Mucosa of gallbladder (tissue), 1 donor: ENCODE results near the gene CA5A. TPM values are rescaled to one million over a fixed set of nuclear protein-coding genes. Genes with fewer than 3 reads are reported as not detected.

Experiments used
- DNase-seq: peaks from one replicate; pipeline ENCODE4 v3.0.0-alpha.2; 2020; ENCODE audit warnings: low spot score
- total RNA-seq: library from RNA; stranded (reverse); gene quantifications from one replicate; pipeline ENCODE4 v1.2.1, GENCODE V29; 2021
- donor health status: DM: no; HTN: no; CAD: no.

The CA5A gene
- total RNA-seq, 1 donor from 2014 or later, result 0.14 TPM

GRCh38 chr16:87850009-87851006 is 86.0 kb downstream of the CA5A start:
- no peak for DNase-seq

GRCh38 chr16:87849419-87850008 is 86.8 kb downstream of the CA5A start:
- no peak for DNase-seq

DNA sequence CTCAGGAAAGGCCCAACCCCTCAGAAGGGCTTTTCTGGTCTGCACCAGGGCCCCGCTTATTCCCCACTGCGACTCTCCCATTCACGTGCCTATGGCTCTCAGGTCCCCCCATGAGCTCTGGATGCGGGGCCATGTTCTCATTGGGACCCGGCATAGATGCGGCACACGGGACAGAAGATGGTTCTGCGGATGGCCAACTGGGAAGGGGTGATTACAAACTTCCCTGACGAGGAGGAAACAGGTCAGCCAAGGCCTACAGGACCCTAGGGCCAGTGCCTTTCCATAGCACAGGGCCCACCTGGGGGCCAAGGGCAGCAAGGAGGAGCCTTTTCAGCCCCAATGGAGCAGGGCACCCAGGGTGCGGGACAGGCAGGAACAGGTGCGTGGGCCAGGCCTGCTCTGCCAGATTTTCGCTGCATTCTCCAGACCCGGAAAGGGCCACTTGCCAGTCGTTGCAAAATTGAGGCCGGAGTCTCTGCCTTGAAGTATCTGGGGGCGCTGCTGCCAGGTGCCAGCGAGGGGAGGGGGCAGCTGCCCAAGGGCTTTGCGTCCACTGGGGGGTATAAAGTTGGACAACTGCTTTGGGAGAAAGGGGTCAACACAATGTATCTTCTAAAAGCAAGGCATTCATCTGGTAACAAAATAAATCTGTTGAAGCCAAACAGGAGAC is 87.5 kb downstream of the CA5A start:
- no peak for DNase-seq

- no peak for DNase-seq
Measured at GRCh38 chr16:87847785-87848675, 88.3 kb downstream of the CA5A start.

- DNase-seq, result no peak
Measured at GRCh38 chr16:87847467-87847784, 88.9 kb downstream of the CA5A start.

DNA sequence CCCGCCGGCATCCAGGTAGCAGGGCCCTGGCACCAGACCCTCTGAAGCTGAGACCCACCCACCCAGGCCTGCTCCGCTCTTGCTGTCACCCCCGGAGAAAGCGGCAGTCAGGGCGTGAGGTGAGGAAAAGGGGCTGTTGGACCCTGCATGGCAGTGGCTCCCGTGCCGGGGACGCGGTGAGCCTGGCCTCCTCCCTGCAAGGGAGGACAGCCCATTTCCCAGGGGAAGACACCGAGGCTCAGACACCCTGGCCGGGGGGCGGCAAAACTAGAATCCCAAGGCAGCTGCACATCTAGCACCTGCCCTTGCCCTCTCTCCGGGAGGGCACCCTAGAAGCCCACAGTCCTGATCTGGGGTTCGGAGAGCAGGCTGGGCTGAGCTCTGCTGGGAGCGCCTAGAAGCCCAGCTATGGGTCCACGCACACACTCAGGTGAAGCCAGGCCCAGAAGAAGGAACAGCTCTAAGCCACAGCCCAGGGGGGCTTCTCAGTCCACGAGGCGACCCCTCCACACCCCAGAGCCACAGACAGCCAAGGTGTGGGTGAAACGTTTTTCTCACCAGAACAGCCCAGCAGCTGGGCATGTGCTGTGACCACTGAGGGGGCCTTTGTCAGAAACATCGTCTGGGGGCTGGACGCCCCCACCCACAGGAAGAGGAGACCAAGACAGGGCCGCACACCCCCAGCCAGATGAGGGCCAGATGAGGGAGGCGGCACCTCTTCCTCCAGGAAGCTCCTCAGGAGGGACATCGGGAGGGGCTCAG is 89.4 kb downstream of the CA5A start:
- no peak for DNase-seq

- no peak for DNase-seq
Measured at GRCh38 chr16:87845807-87846619, 90.3 kb downstream of the CA5A start.

DNA sequence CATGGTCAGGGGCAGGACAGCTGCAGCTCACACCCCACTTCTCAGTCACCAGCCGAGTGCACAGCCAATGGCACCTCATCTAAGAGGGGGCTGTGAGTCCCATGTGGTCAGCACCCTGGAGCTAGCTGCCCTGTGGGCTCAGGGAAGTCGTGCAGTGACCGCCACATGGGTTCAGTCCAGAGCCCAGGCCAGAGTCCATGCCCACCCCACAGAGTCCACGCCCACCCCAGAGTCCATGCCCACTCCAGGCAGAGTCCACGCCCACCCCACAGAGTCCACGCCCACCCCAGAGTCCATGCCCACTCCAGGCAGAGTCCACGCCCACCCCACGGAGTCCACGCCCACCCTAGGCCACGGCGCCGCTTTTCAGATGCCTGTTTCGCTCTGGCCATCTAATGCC is 91.1 kb downstream of the CA5A start:
- no peak for DNase-seq

DNA sequence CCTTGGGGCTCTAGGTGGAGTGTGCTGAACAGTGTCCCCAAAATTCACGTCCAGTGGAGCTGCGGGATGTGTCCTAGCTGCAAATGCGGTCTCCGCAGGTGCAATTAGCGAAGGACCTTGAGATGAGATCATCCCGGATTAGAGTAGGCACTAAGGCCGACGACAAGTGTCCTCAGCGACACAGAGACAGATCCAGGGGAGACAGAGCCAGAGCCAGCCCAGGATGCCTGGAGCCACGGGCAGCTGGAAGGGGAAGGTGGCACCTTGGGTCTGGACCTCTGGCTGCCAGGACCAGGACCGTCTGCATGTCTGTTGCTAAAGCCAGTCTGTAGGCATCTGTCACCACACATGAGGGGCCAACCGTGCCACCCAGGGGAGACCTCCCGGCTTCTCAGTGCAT is 91.5 kb downstream of the CA5A start:
- DNase-seq, result no peak

DNA sequence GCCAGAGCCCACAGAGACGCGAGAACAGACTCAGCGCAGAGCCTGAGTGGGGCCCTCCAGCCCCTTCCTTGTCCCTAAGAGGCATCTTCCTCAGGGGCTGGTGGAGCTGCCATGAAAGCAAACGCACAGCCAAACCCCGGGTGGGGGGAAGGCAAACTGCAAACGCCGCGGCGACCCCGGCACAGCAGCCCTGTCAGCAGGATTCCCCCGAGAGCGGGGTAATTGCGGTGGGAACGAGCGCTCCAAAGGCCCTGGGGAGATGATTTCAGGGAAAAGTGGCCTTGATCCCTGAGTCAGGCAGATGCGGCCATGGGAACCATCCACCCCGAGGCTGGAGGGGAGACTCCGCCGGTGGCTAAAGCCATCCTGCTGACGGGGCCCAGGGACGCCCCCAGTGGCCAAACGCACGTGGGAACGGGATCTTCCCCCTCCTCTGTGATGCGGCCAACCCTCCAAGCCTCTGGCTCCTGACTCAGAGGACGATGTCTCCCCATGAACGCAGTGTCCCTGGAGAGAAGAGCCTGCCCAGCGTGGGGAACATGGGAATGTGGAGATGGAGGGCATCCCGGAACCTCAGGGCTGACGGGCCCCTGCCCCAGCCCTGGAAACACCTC is 92.1 kb downstream of the CA5A start:
- DNase-seq, result no peak

- DNase-seq, result no peak
Measured at GRCh38 chr16:87843678-87844105, 92.6 kb downstream of the CA5A start.

GRCh38 chr16:87842209-87842869 is 94.0 kb downstream of the CA5A start:
- DNase-seq, result no peak

DNA sequence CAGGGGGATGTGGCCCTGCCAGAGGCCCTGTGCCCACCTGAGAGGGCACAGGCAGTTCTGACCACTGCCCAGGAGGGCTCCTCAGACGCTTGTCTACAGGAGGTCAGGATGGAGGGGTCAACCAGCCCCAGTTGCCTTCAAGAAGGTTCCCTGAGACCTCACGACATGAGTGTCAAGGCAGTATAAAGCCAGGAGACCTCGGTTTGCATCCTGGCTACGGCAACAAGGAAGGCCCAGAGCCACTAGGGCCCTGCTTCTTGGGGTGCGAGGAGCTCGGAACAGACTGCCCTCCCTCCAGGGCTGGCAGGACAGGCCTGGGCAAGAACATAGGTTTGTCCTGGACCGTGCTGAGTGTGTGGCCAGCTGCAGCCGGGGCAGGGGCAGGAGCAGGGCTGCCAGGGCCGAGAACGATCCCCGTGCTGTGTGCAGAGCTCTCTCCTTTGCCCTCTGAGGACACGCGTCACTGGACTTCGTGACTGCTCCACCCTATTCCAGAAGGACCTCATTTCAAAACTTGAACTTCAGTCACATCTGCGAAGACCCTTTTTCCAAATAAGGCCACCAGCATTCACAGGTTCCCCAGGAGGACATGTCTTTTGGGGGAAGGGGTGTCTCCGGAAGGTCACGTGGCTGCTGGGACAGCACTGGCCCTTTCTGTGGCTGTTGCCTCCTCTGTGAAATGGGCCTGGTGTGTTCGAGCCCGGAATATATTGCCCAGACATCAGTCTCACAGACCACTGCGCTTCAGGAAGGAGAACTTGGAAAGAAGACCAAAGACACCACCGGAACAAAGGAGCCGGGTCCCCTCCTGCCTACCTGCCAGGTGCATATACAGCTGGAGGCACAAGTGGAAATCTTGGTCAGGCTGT is 94.8 kb downstream of the CA5A start:
- no peak for DNase-seq

DNA sequence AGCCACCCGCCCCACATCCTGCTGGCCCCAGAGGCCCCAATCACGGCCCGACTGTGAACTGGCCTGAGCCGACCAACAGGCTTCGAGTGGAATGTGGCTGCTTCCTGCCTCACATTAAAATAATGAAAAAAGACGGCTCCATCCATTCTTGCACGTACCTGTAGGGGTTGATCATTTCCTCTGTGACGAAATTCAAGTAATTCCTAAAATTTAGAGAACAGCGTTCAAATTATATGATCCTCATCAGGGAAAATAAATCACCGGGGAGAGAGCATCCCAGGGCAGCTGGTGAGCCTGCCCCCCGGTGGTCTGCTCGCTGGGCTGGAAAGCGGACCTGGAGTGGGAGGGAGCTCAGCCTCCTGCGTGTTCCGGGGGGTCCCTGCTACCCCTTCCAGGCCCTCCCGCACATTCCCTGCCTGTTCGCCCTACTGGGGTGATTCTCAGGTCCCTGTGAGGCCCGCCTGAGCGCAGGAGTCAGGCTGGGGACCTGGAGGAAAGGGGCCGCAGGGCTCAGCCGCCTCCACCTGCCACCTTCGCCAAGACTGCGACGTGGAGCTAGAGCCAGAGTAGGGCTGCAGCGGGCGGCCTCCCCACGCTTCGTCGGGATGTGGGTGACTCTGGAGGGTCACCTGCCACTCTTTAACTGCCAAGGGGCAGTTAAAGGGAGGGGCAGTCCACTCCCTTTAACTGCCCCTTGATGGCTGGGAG is 95.9 kb downstream of the CA5A start:
- DNase-seq, result no peak

GRCh38 chr16:87839542-87840270 is 96.6 kb downstream of the CA5A start:
- no peak for DNase-seq

DNA sequence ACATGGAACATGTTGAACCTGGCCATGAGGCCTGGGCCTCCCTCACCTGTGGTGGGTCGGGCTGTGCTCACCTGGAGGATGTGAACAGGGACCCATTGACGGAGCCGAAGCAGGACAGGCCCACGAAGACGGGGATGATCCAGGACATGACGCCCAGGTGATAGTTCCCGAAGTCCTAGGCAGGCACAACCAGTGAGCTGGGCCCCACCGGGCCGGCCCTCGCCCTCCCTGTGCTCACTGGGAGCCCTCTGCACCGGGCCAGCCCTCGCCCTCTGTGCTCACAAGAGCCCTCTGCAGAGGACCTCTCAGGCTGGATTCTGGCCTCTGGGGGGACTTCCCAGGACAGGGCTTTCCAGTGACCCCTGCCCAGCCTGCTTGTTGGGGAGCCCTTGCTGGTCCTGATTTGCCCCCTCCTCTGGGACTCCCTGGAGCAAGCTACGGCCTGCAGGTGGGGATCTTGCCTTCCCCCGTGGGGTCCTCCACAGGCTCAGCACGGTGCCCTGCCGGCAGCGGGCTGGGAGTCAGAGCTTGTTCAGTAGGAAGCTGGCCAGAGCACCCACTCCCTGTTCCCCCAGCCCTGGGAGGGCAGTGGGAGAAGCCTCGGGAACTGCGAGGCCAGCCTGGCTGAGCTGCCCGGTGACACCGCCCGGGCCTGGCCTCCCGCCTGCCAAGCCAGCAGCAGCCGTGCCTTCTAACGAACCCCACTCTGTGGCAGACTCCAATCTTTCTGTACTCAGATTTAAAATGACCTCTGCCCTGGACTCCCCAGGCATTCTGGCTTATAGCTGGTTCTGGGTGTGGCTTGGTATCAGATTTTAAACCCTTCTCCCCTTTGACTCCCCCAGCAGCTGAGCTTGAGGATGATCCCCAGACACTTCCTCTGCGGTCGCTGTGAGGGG is 97.4 kb downstream of the CA5A start:
- no peak for DNase-seq
